Neural cell (in vitro differentiated cells): Measurements from ENCODE around the gene PELI2. TPM values are rescaled to one million over a fixed set of nuclear protein-coding genes. Genes with fewer than 3 reads are reported as not detected.

Experiments
- H2AFZ ChIP-seq: fragments of 200-600, 300-800 bp; sonication (generic), shearing (Covaris generic); 2 replicates; pipeline ENCODE4 v1.6.0; 2014; ENCODE audit warnings: low read depth, mild to moderate bottlenecking, antibody characterized with exemption, low read length, moderate library complexity
- H3F3A ChIP-seq: fragments of 200-600 bp; shearing (Covaris generic); 2 replicates; pipeline ENCODE4 v1.6.1; 2016; ENCODE audit warnings: mild to moderate bottlenecking, moderate library complexity, mixed read lengths, antibody characterized with exemption, low read length; ENCODE audit not compliant: insufficient read depth, poor library complexity, severe bottlenecking
- H3K27ac ChIP-seq: fragments of 200-600, 300-800 bp; sonication (generic), shearing (Covaris generic); 2 replicates; pipeline ENCODE4 v1.5.1; 2014; ENCODE audit warnings: mild to moderate bottlenecking, low read length, moderate library complexity
- H3K27me3 ChIP-seq: fragments of 300-800, 200-600 bp; sonication (generic), shearing (Covaris generic); 2 replicates; pipeline ENCODE4 v1.6.0; 2014; ENCODE audit warnings: mild to moderate bottlenecking, low read depth, low read length, moderate library complexity; ENCODE audit not compliant: insufficient read depth
- H3K36me3 ChIP-seq: fragments of 300-800, 200-600 bp; sonication (generic), shearing (Covaris generic); 2 replicates; pipeline ENCODE4 v1.5.1; 2014; ENCODE audit warnings: mild to moderate bottlenecking, antibody characterized with exemption, low read length, moderate library complexity; ENCODE audit not compliant: insufficient read depth
- H3K4me2 ChIP-seq: fragments of 300-800, 200-600 bp; sonication (generic), shearing (Covaris generic); 2 replicates; pipeline ENCODE4 v1.6.0; 2014; ENCODE audit warnings: mild to moderate bottlenecking, low read length
- H3K4me3 ChIP-seq: fragments of 300-800, 200-600 bp; sonication (generic), shearing (Covaris generic); 2 replicates; pipeline ENCODE4 v1.5.1; 2014; ENCODE audit warnings: mild to moderate bottlenecking, low read length, moderate library complexity
- H3K79me2 ChIP-seq: fragments of 200-600 bp; shearing (Covaris generic); replicated peaks from 2 replicates; pipeline ENCODE4 v1.6.0; 2014; ENCODE audit warnings: mild to moderate bottlenecking, low read length, moderate library complexity; ENCODE audit not compliant: insufficient read depth
- H3K9ac ChIP-seq: fragments of 300-800, 200-600 bp; sonication (generic), shearing (Covaris generic); 2 replicates; pipeline ENCODE4 v1.6.1; 2016; ENCODE audit warnings: mild to moderate bottlenecking, low read length, mixed read lengths
- H3K9me2 ChIP-seq: fragments of 200-600 bp; shearing (Covaris generic); 2 replicates; pipeline ENCODE4 v1.6.1; 2016; ENCODE audit warnings: mild to moderate bottlenecking, low read length, mixed read lengths; ENCODE audit not compliant: insufficient read depth
- H3K9me3 ChIP-seq: fragments of 200-600, 300-800 bp; sonication (generic), shearing (Covaris generic); 2 replicates; pipeline ENCODE4 v1.6.1; 2016; ENCODE audit warnings: mild to moderate bottlenecking, mixed run types, low read length, moderate library complexity, mixed read lengths
- H4K20me1 ChIP-seq: fragments of 200-600 bp; shearing (Covaris generic); 2 replicates; pipeline ENCODE4 v1.6.1; 2016; ENCODE audit warnings: mild to moderate bottlenecking, mixed run types; ENCODE audit not compliant: insufficient read depth
- EP300 ChIP-seq: fragments of 450-650 bp; conservative IDR thresholded peaks from 2 replicates; pipeline ENCODE4 v1.6.1; 2014; ENCODE audit warnings: antibody characterized with exemption, mild to moderate bottlenecking, moderate library complexity; ENCODE audit not compliant: poor library complexity, severe bottlenecking
- EZH2 ChIP-seq: fragments of 200-600, 300-800 bp; shearing (Covaris generic), sonication (generic); IDR thresholded peaks from 2 replicates; pipeline ENCODE4 v1.6.1; 2014; ENCODE audit warnings: antibody characterized with exemption, low read length, borderline replicate concordance, mild to moderate bottlenecking; ENCODE audit not compliant: insufficient read depth, poor library complexity, severe bottlenecking
- MXI1 ChIP-seq: fragments of 450-650 bp; conservative IDR thresholded peaks from 2 replicates; pipeline ENCODE4 v1.6.1; 2014; ENCODE audit warnings: antibody characterized with exemption, mild to moderate bottlenecking; ENCODE audit not compliant: poor library complexity, severe bottlenecking
- POLR2AphosphoS5 ChIP-seq: IDR thresholded peaks from 2 replicates; pipeline ENCODE4 v1.6.1; 2012
- RAD21 ChIP-seq: fragments of 450-650 bp; conservative IDR thresholded peaks from 2 replicates; pipeline ENCODE4 v1.6.1; 2014; ENCODE audit warnings: antibody characterized with exemption, mild to moderate bottlenecking, moderate library complexity
- SMC3 ChIP-seq: fragments of 450-650 bp; conservative IDR thresholded peaks from 2 replicates; pipeline ENCODE4 v1.6.1; 2014; ENCODE audit warnings: antibody characterized with exemption, mild to moderate bottlenecking, moderate library complexity; ENCODE audit not compliant: poor library complexity
- TAF1 ChIP-seq: IDR thresholded peaks from 2 replicates; pipeline ENCODE4 v1.6.1; 2012; ENCODE audit warnings: low read depth
- polyA plus RNA-seq: library from polyadenylated mRNA; depleted of rRNA; stranded (reverse); fragments of >200 nt; gene quantifications from 2 replicates; pipeline ENCODE4 v1.2.3, GENCODE V29; 2014
- TF ChIP-seq, protein P1 (sequence below): fragments of 450-650 bp; IDR thresholded peaks from 2 replicates; pipeline ENCODE4 v1.5.1; 2014; ENCODE audit warnings: antibody characterized with exemption, mild to moderate bottlenecking, moderate library complexity; ENCODE audit not compliant: poor library complexity, severe bottlenecking
- TF ChIP-seq, protein P2 (sequence below): IDR thresholded peaks from 2 replicates; pipeline ENCODE4 v1.6.1; 2012; ENCODE audit warnings: borderline replicate concordance

The PELI2 gene
- polyA plus RNA-seq, 1 donor from 2014 or later, result 5.3 TPM

- no peaks in the 10 kb centered on the region for H3K9me2 ChIP-seq
- H3K9me3 ChIP-seq, result no peaks in the 10 kb centered on the region
- H3K27me3 ChIP-seq, result no peaks in the 10 kb centered on the region
- no peak overlapping the region for H3K27ac ChIP-seq
- H2AFZ ChIP-seq, result no peak overlapping the region
- H3K9ac ChIP-seq, result no peak overlapping the region
- H3K4me3 ChIP-seq, result peak overlapping the region; percentile 52
- no peaks in the 10 kb centered on the region for H3F3A ChIP-seq
- no peak overlapping the region for H3K4me2 ChIP-seq
- H4K20me1 ChIP-seq, result no peaks in the 10 kb centered on the region
- H3K36me3 ChIP-seq, result no peaks in the 10 kb centered on the region
- peaks cover 92% of the 10 kb centered on the region for H3K79me2 ChIP-seq
- TF ChIP-seq EZH2 (no peak), POLR2AphosphoS5 (no peak), TAF1 (no peak), MXI1 (no peak), SMC3 (no peak), RAD21 (no peak), EP300 (no peak)
- TF ChIP-seq, protein P1, sequence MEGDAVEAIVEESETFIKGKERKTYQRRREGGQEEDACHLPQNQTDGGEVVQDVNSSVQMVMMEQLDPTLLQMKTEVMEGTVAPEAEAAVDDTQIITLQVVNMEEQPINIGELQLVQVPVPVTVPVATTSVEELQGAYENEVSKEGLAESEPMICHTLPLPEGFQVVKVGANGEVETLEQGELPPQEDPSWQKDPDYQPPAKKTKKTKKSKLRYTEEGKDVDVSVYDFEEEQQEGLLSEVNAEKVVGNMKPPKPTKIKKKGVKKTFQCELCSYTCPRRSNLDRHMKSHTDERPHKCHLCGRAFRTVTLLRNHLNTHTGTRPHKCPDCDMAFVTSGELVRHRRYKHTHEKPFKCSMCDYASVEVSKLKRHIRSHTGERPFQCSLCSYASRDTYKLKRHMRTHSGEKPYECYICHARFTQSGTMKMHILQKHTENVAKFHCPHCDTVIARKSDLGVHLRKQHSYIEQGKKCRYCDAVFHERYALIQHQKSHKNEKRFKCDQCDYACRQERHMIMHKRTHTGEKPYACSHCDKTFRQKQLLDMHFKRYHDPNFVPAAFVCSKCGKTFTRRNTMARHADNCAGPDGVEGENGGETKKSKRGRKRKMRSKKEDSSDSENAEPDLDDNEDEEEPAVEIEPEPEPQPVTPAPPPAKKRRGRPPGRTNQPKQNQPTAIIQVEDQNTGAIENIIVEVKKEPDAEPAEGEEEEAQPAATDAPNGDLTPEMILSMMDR, result no peak
- TF ChIP-seq, protein P2, sequence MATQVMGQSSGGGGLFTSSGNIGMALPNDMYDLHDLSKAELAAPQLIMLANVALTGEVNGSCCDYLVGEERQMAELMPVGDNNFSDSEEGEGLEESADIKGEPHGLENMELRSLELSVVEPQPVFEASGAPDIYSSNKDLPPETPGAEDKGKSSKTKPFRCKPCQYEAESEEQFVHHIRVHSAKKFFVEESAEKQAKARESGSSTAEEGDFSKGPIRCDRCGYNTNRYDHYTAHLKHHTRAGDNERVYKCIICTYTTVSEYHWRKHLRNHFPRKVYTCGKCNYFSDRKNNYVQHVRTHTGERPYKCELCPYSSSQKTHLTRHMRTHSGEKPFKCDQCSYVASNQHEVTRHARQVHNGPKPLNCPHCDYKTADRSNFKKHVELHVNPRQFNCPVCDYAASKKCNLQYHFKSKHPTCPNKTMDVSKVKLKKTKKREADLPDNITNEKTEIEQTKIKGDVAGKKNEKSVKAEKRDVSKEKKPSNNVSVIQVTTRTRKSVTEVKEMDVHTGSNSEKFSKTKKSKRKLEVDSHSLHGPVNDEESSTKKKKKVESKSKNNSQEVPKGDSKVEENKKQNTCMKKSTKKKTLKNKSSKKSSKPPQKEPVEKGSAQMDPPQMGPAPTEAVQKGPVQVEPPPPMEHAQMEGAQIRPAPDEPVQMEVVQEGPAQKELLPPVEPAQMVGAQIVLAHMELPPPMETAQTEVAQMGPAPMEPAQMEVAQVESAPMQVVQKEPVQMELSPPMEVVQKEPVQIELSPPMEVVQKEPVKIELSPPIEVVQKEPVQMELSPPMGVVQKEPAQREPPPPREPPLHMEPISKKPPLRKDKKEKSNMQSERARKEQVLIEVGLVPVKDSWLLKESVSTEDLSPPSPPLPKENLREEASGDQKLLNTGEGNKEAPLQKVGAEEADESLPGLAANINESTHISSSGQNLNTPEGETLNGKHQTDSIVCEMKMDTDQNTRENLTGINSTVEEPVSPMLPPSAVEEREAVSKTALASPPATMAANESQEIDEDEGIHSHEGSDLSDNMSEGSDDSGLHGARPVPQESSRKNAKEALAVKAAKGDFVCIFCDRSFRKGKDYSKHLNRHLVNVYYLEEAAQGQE, result no peak
Measured at GRCh38 chr14:56137453-56137807, 19.2 kb downstream of the PELI2 start.

- Histone ChIP-seq H3K79me2 (peaks cover 92% of the 10 kb centered on the region), H3K9ac (no peak overlapping the region), H3K4me3 (peak overlapping the region; percentile 52), H3F3A (no peaks in the 10 kb centered on the region), H3K9me3 (no peaks in the 10 kb centered on the region), H3K4me2 (no peak overlapping the region), H3K36me3 (no peaks in the 10 kb centered on the region), H4K20me1 (no peaks in the 10 kb centered on the region), H3K27me3 (no peaks in the 10 kb centered on the region), H2AFZ (no peak overlapping the region), H3K27ac (no peak overlapping the region), H3K9me2 (no peaks in the 10 kb centered on the region)
- no peak for TF ChIP-seq EZH2
- TF ChIP-seq POLR2AphosphoS5, result no peak
- no peak for TF ChIP-seq MXI1
- TF ChIP-seq RAD21, result no peak
- no peak for TF ChIP-seq EP300
- TF ChIP-seq, protein P1, result no peak
- no peak for TF ChIP-seq TAF1
- no peak for TF ChIP-seq SMC3
- TF ChIP-seq, protein P2, result no peak
Measured at GRCh38 chr14:56137849-56138248, 19.6 kb downstream of the PELI2 start.
